Measurements from ENCODE around the gene PCBD1.
A peak's percentile ranks its signal among the peaks of the same experiment; 100 is the strongest.

The PCBD1 gene

DNA sequence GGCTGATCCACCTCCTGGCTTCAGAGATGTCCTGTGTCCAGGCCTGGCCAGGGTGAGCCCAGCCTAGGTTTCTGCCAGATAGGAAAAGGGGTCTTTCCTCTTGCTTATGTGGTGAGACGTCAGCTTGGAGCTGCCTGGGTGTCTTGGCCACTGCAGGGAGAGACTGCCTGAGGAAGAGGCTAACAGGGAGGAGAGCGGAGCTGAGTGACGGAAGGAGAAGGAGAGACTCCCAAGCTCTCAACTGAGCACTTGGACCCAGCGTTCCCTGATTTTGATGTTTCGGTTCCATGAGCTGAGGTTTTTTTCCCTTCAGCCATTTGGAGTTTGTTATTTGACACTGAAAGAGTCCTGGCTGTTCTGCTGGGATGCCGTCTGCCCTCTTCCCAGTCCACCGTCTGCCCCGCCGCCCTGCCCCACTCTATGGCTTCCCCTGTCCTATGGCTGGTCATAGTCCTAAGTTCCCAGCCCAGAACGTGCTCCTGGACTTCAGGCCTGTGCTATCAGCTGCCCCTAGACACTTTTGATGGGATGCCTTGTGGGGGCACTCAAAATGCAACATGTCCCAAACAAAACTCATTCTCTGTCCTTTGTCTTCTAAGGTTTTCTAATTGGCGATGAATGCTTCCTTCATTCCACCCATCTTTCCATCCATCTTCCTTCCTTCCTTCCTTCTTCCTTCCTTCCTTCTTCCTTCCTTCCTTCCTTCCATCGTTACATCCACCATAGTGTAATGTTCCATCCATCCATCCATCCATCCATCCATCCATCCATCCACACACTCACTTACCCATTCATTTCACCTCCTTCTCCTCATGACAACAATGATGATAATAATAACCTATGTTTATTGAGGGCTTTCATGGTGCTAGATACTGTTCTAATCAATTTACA lies 20.3 kb upstream of the PCBD1 start:
- Histone ChIP-seq H3K4me3 (ENCODE audit: low read length) (no peak overlapping the region), H3K36me3 (ENCODE audit: control insufficient read depth, insufficient read depth, low read length, severe bottlenecking) (no peaks in the 10 kb centered on the region), H3K9ac (ENCODE audit: low read length) (no peak overlapping the region), H3K4me1 (ENCODE audit: control insufficient read depth, insufficient read depth, low read length) (no peaks in the 10 kb centered on the region), H3K27me3 (replicated peaks; ENCODE audit: control insufficient read depth, insufficient read depth, low read length) (peaks cover 87% of the 10 kb centered on the region), H3K9me3 (ENCODE audit: control insufficient read depth, low read length) (no peaks in the 10 kb centered on the region)
- no peak for DNase-seq (ENCODE audit: low read depth)

DNA sequence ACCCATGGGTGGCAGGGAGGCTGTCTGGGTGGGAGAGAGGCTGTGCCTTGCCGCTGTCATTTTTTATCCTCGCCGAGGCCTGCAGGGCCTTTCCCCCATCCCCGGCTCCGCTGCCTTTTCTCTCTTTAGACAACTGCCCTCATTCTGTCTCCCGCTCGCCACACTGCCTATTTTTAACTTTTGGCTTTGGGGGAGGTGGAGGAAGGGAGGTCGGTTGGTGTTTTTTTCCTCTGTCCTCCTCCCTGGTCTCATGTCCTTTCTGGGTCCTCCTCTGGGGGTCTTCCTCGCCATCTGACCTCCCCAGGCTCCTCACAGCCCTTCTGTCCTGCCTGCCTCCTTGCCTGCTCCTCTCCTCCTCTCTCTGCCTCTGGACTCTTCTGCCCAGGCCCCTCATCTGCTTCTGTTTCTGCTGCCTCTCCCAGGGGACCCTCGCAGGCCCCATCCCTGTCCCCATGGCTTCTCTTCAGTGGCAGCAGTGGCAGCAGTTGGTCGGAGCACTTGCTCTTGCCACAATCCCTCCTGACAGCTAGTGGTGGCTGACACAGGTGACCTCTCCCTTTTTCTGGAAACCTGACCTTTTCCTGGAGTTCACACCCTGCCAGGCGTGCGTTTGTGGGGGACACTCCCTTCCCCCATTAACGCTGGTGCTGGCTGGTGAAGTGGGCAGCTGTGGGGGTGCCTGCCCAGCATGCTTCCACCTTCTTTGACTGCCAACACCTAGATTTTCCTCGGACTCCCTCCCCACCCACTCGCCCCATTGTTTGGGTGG lies 19.5 kb upstream of the PCBD1 start:
- no peak for DNase-seq (ENCODE audit: low read depth)
- Histone ChIP-seq H3K9me3 (ENCODE audit: control insufficient read depth, low read length) (no peaks in the 10 kb centered on the region), H3K36me3 (ENCODE audit: control insufficient read depth, insufficient read depth, low read length, severe bottlenecking) (no peaks in the 10 kb centered on the region), H3K4me1 (ENCODE audit: control insufficient read depth, insufficient read depth, low read length) (no peaks in the 10 kb centered on the region), H3K27me3 (replicated peaks; ENCODE audit: control insufficient read depth, insufficient read depth, low read length) (peaks cover 82% of the 10 kb centered on the region), H3K4me3 (ENCODE audit: low read length) (no peak overlapping the region), H3K9ac (ENCODE audit: low read length) (no peak overlapping the region)

DNA sequence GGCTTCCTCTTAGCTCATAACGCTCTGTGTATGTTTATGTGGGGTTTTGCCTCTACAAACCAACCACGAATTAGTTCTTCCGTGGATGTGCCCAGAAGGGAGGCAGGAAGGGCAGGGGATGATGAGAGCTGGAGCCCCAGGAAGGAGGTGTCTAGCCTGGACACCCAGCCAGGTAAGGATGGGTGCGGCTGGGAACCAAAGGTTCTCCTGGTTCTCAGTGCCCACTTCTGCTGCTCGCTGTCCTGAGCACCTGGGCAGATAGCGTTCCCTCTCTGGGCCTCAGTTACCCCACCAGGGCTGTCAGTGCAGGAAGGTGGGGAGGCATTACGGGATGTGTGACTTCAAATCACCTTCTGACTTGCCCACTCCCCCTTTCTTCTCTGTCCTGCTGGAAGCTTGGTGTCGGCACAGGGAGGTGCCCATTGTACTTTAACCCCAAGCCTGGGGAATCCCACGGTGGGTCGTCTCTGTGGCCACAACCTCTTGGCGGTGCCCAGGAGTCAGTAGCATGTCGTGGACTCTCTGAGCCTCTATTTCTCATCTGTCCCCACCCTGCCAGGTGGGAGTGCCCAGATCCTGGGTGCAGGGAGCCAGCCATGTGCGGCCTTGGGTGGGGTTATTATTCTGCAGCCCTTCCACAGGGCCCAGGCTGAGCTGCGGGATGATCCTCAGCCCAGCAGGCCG lies 18.7 kb upstream of the PCBD1 start:
- H3K9me3 ChIP-seq (ENCODE audit: control insufficient read depth, low read length): no peaks in the 10 kb centered on the region
- no peak overlapping the region for H3K9ac ChIP-seq (ENCODE audit: low read length)
- DNase-seq (ENCODE audit: low read depth): no peak
- H3K36me3 ChIP-seq (ENCODE audit: control insufficient read depth, insufficient read depth, low read length, severe bottlenecking): no peaks in the 10 kb centered on the region
- H3K4me1 ChIP-seq (ENCODE audit: control insufficient read depth, insufficient read depth, low read length): no peaks in the 10 kb centered on the region
- peaks cover 76% of the 10 kb centered on the region for H3K27me3 ChIP-seq (replicated peaks; ENCODE audit: control insufficient read depth, insufficient read depth, low read length)
- H3K4me3 ChIP-seq (ENCODE audit: low read length): no peak overlapping the region

GRCh38 chr10:70906031-70906783 lies 17.8 kb upstream of the PCBD1 start:
- Histone ChIP-seq H3K9ac (ENCODE audit: low read length) (no peak overlapping the region), H3K4me3 (ENCODE audit: low read length) (no peak overlapping the region), H3K36me3 (ENCODE audit: control insufficient read depth, insufficient read depth, low read length, severe bottlenecking) (no peaks in the 10 kb centered on the region), H3K27me3 (replicated peaks; ENCODE audit: control insufficient read depth, insufficient read depth, low read length) (peaks cover 72% of the 10 kb centered on the region), H3K9me3 (ENCODE audit: control insufficient read depth, low read length) (no peaks in the 10 kb centered on the region), H3K4me1 (ENCODE audit: control insufficient read depth, insufficient read depth, low read length) (no peaks in the 10 kb centered on the region)
- no peak for DNase-seq (ENCODE audit: low read depth)

DNA sequence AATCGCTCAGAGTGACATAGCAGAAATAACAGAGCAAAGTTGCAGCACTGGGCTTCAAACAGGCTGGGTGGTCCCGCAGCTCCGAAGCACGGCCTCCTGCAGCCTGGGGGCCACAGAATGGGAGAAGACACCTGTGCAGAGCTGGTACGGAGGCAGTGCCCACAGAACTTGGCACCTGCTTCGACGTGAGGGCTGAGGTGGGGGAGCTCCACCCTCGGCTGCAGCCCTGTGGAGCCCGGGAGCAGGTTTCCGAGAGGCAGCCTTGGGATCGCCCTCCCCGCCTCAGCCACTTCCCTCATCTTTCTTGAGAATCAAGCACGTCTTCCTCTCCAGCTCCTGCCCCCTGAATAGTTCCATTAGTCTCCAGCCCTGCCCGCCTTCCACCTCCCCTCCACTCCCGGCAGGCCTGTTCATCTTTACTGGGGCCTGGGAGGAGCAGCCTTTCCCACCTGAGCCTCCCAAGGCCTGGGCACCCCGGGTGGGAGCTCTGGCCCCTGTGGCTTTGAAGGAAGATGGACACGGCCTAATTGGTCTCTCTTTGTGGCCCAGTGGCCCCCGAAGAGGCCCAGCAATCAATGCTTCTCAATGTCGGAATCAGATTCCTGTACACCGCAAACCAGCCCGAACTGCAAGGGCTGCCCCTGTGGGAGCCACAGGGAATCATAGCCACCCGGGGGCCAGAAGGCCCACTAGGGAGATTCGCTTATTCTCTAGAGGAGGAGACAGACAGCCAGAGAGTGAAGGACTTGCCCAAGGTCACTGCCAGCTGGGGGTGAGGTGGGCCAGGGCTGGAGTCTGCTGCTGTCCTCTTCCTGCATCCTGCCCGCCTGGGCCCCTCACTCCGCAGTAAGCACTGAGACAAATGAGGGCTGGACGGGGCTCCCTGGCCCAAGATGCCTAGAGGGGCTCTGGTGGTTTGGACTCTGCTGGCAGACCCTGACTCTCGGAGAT lies 17.0 kb upstream of the PCBD1 start:
- DNase-seq (ENCODE audit: low read depth): no peak
- Histone ChIP-seq H3K27me3 (replicated peaks; ENCODE audit: control insufficient read depth, insufficient read depth, low read length) (peaks cover 63% of the 10 kb centered on the region), H3K36me3 (ENCODE audit: control insufficient read depth, insufficient read depth, low read length, severe bottlenecking) (no peaks in the 10 kb centered on the region), H3K4me3 (ENCODE audit: low read length) (no peak overlapping the region), H3K4me1 (ENCODE audit: control insufficient read depth, insufficient read depth, low read length) (no peaks in the 10 kb centered on the region), H3K9ac (ENCODE audit: low read length) (no peak overlapping the region), H3K9me3 (ENCODE audit: control insufficient read depth, low read length) (no peaks in the 10 kb centered on the region)

DNA sequence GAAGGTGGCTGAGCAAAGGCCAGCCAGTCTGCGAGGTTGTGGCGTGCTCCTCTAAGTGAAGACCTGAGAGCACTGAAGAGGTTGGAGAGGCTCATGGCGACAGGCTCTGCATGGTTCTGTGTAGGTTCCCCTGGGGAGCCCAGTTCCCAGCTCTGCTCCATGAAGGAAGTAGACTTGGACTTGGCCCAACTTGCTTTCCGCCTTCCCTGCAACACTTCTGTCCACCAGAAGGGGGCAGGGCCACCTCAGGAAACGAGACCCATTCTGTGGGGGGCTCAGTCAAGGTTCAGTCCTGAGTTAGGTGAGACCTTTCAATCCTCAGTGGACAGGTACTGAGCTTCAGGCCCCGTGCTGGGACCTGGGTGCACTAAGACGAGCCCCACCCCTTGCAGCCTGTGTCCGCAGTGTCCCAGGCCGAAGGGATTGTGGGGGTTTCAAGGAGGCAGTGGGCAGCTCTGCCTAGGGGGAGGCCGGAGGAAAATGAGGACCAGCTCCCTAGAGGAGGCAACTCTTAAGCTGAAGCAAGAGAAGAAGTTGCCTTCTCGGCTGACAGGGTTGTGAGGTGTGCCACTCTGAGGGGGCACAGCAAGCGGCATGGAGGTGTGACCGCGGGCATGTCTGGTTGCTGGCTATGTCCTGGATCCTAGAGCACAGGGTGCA lies 15.0 kb upstream of the PCBD1 start:
- Histone ChIP-seq H3K9me3 (ENCODE audit: control insufficient read depth, low read length) (no peaks in the 10 kb centered on the region), H3K9ac (ENCODE audit: low read length) (no peak overlapping the region), H3K36me3 (ENCODE audit: control insufficient read depth, insufficient read depth, low read length, severe bottlenecking) (no peaks in the 10 kb centered on the region), H3K27me3 (replicated peaks; ENCODE audit: control insufficient read depth, insufficient read depth, low read length) (peaks cover 45% of the 10 kb centered on the region), H3K4me1 (ENCODE audit: control insufficient read depth, insufficient read depth, low read length) (no peaks in the 10 kb centered on the region), H3K4me3 (ENCODE audit: low read length) (no peak overlapping the region)
- peak; percentile 70 for DNase-seq (ENCODE audit: low read depth)

- Histone ChIP-seq H3K27me3 (replicated peaks; ENCODE audit: control insufficient read depth, insufficient read depth, low read length) (peaks cover 39% of the 10 kb centered on the region), H3K4me1 (ENCODE audit: control insufficient read depth, insufficient read depth, low read length) (no peaks in the 10 kb centered on the region), H3K36me3 (ENCODE audit: control insufficient read depth, insufficient read depth, low read length, severe bottlenecking) (no peaks in the 10 kb centered on the region), H3K9me3 (ENCODE audit: control insufficient read depth, low read length) (no peaks in the 10 kb centered on the region), H3K4me3 (ENCODE audit: low read length) (no peak overlapping the region), H3K9ac (ENCODE audit: low read length) (no peak overlapping the region)
- no peak for DNase-seq (ENCODE audit: low read depth)
Measured at GRCh38 chr10:70902661-70903261, 14.4 kb upstream of the PCBD1 start.

DNA sequence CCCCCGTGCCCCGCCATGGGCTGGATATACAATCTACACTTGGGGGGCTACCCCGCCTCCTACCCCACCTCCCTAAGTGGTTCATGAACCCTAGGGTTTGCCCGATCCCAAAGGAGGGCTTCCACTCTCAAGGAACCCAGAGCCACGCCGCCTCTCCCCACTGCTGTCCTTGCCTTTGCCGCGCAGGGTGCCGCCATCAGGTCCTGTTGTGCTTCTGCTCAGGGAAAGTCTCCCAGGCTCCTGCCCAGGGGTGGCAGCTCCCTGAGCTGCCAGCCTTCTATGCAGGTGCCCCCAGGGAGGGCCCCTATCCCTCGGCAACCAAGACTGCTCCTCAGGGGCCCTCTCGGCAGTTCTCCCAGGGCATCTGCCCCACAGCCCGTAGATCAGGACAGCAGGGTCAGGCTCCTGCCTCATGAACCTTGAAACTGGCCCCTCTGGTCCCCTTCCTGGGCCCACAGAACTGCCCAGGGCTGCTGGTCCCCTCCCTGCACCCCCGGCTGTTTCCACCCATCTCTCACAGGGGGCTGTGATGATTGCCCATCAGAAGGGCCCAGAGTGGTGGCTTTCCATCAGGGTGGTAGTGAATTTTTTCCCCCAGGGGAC lies 13.0 kb upstream of the PCBD1 start:
- no peak for DNase-seq (ENCODE audit: low read depth)
- Histone ChIP-seq H3K9ac (ENCODE audit: low read length) (no peak overlapping the region), H3K36me3 (ENCODE audit: control insufficient read depth, insufficient read depth, low read length, severe bottlenecking) (no peaks in the 10 kb centered on the region), H3K9me3 (ENCODE audit: control insufficient read depth, low read length) (peaks cover under 1% of the 10 kb centered on the region), H3K4me3 (ENCODE audit: low read length) (no peak overlapping the region), H3K27me3 (replicated peaks; ENCODE audit: control insufficient read depth, insufficient read depth, low read length) (peaks cover 30% of the 10 kb centered on the region), H3K4me1 (ENCODE audit: control insufficient read depth, insufficient read depth, low read length) (no peaks in the 10 kb centered on the region)

GRCh38 chr10:70899096-70899495 lies 10.7 kb upstream of the PCBD1 start:
- no peak for DNase-seq (ENCODE audit: low read depth)
- no peaks in the 10 kb centered on the region for H3K36me3 ChIP-seq (ENCODE audit: control insufficient read depth, insufficient read depth, low read length, severe bottlenecking)
- H3K9me3 ChIP-seq (ENCODE audit: control insufficient read depth, low read length): peaks cover 3% of the 10 kb centered on the region
- no peaks in the 10 kb centered on the region for H3K4me1 ChIP-seq (ENCODE audit: control insufficient read depth, insufficient read depth, low read length)
- H3K27me3 ChIP-seq (replicated peaks; ENCODE audit: control insufficient read depth, insufficient read depth, low read length): peaks cover 11% of the 10 kb centered on the region
- H3K9ac ChIP-seq (ENCODE audit: low read length): no peak overlapping the region
- H3K4me3 ChIP-seq (ENCODE audit: low read length): no peak overlapping the region
